ENCODE measurements around the gene HS6ST3.

HS6ST3 gene

GRCh38 chr13:96203471-96203870, 113.6 kb downstream of the HS6ST3 start:
- no peak for DNase-seq

DNA sequence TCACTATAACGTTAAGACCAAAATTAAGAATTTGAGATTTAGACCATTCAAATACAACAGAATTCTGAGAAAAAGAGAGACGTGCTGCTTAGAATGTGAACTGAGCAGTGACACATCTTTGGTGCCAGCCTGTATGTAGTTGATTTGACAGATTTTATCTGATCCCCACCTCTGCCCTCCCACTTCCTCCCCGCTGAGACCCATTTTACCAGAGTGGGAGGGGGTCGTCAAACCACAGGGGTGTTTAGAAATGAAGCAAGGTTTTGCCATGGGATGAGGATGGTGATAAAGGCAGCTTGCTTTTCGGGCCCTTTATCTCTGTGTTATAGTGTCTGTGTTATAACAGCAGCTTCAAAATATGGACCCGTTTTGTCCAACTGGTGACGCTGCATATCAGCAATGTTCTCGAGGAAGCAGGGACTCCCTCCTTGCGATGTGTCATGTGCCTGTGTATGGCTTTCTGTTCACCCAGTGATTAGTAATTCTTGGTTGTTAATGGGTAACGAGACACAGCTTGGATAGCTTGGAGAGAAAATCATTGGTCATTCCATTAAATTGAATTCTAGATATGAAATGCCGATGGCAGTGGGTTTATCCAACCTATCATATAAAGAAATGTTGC, 125.0 kb downstream of the HS6ST3 start:
- DNase-seq = no peak

- DNase-seq = no peak
Observed at GRCh38 chr13:96216543-96216942, 126.6 kb downstream of the HS6ST3 start.

- no peak for DNase-seq
Observed at GRCh38 chr13:96218475-96218874, 128.6 kb downstream of the HS6ST3 start.

GRCh38 chr13:96221471-96221870, 131.6 kb downstream of the HS6ST3 start:
- DNase-seq = no peak

- DNase-seq = no peak
Observed at GRCh38 chr13:96223231-96223630, 133.3 kb downstream of the HS6ST3 start.

GRCh38 chr13:96229356-96229755, 139.4 kb downstream of the HS6ST3 start:
- DNase-seq = no peak

DNA sequence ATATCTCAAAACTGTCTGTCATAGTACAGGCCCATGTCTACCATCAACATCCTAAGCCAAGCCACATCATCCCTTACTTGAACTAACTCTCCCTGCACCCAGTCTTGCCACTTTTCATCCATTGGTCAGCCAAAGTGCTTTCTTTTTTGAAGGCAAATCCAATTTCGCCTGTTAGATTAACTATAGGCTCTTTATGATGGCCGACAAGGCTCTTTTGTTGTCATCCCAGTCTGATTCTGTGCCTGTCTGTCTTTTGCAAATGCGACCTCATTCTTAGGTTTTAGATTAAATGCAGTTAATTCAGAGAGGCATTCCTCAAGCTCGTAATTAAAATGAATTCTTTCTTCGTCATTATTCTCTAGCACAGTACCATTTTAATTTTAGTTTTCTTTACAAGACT, 148.3 kb downstream of the HS6ST3 start:
- no peak for DNase-seq

- DNase-seq = no peak
Observed at GRCh38 chr13:96238861-96239260, 149.0 kb downstream of the HS6ST3 start.

- DNase-seq = no peak
Observed at GRCh38 chr13:96243376-96243775, 153.5 kb downstream of the HS6ST3 start.

DNA sequence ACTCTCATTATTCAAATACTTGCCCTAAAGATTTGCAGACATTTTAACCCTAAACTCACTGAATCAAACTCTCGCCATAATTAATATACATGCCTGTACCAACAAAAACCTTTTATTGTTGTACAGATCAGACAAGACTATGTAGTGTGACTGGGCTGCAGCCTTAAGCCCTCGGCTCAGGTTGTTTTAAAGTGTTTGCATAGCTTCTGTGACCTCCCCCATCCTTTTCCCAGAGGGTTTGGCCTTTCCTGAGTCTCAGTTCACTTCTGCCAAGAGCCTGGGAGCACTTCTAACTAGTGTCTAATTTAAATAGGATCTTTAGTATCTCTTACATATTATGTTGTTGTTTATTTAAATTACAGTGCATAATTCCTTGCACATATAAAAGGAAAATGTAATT, 158.2 kb downstream of the HS6ST3 start:
- DNase-seq = no peak

- DNase-seq = no peak
Observed at GRCh38 chr13:96248996-96249395, 159.1 kb downstream of the HS6ST3 start.

DNA sequence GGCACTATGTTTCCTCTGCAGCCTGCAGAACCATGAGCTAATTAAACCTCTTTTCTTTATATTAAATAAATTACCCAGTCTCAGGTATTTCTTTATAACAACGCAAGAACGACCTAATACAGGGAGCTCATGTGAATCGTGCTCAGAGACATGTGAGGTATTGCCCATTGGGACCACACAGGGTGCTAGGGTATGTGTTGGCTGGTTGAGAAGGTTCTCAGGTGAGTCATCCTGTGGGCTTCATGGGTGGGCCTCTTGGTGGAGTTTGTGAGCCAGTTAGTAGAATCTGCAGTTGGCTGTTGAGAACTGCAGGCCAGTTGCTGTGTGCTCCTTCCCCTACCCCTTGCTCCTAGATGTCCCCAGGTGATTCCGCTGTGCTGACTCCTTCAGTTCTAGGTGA, 163.0 kb downstream of the HS6ST3 start:
- DNase-seq = no peak

- no peak for DNase-seq
Observed at GRCh38 chr13:96273196-96273595, 183.3 kb downstream of the HS6ST3 start.

DNA sequence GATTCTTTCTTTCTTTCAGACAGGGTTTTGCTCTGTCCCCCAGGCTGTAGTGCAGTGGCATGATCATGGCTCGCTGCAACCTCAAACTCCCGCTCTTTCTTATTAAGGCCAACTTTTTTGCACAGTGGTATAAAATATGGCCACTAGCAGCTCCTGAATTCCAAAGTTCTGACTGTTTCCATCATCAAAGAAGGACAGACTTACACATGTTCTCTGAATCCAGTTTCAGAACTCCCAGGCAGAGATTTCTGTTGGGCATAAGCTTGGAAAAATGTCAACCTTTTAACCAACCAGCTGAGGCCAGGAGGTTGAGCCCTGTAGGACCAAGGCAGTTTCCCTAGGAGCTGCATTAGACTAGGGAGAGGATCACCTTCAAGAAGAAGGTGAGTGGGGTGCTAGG, 184.1 kb downstream of the HS6ST3 start:
- no peak for DNase-seq

DNA sequence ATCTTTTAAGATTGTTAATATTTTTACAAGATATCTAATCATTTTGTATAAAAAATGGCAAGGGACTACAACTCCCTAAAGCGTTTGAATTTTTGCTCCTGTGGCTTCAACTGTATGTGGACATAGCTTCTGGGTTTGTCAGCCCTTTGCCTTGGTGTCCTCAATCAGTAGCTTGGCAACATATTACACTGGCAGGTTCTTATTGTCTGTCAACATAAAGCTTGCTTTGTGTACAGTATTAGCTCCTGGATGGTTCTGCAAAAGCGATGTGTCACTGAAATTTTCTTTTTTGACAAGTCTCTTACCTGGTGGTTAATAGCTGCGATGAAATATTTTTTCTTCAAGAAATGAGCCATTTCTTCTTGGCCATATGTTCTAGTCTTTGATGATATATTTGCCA, 190.0 kb downstream of the HS6ST3 start:
- no peak for DNase-seq

DNA sequence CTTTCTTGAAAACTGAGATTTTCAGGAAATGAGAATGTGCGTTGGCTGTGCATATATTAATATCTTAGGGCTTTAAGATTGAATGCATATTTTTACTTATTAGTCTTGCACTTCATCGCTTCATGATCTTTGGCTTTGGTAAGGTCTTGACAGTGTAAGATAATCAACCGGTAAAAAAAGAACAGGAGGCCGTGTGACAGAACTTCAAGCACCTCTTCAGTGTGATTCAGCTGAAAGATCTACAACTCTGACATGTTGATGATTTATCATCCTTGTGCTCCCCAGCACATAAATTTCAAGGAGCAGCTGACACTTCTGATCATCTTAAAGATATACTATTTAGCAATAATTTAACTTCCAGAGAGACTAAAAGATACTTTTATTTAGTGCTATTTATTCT, 195.1 kb downstream of the HS6ST3 start:
- no peak for DNase-seq

GRCh38 chr13:96285729-96286128, 195.8 kb downstream of the HS6ST3 start:
- DNase-seq = no peak

- DNase-seq = no peak
Observed at GRCh38 chr13:96294930-96295881, 205.3 kb downstream of the HS6ST3 start.

GRCh38 chr13:96297360-96297759, 207.5 kb downstream of the HS6ST3 start:
- no peak for DNase-seq

DNA sequence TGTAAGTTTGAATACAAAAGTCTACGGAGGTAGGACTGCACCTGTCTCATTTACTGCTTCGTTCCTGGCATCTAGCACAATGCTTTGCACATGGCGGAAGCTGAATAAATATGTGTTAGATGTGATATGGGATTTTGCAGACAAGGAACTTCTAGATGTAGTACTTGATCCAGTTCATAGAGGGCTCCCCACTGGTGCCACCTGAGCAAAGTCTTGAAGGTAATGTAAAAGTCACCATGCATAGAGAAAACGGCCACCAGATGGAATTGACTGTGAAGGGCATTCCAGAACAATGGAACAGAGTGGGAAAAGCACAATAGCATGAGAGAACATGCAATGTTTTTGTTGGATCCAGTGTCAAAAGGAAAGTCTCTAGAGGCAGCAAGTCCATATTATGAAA, 209.3 kb downstream of the HS6ST3 start:
- DNase-seq = no peak

DNA sequence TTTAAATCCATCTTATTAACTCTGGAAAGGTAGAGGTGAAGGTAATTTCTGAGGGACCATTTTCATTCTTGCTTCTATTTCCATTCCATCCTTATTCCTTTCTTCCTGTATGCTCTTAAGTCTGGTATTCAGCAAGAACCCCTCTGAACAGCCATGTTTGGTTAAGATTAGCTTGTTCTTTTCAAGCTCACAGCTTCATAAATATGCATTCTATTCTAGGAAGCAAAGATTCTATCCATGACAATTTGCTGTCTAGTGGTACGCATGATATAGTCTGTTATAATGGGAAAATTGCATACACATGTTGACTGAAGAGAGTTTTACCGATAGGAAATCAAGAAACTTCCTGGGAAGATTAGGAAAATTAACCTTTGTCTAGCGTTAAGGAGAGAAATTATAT, 218.7 kb downstream of the HS6ST3 start:
- DNase-seq = no peak

DNA sequence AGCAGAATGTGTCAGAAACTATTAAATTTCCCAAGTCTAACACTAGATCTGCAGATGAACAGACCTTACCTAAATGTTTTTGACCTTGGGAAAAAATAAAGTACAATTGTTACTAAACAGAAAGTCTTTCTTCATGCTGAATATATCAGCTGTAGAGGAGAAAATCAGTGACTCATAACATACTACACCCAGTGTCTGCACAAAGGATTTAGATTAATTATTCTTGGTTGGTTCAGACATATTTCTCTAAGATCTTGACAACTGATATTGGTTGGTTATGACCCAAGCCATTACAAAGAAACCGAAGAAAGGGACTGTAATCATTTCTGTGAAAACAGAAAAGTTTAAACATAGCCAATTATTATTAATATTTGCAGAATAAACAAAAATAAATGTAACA, 225.1 kb downstream of the HS6ST3 start:
- no peak for DNase-seq

DNA sequence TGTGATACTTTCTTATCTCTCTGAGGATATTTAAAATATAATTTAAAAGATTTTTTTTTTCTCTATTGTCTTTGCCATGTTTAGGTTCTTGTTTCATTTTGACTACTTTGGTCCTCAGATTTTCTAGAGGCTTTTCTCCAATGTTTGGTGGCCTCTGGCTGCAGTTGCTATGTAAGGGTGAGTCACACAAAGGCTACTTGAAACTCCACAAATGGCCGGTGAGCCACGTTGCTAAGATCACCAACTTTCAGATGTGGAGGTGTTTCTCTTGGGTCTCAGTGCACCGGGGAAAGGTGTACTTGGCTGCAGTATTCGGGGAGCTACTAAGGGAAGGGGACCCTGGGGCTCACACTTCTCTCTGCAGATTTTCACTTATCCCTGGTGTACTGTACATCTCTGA, 248.1 kb downstream of the HS6ST3 start:
- DNase-seq = no peak

Data from effector CD8-positive, alpha-beta T cell (primary cell).